ENCODE measurements around the gene BMP6. TPM values are rescaled to one million over a fixed set of nuclear protein-coding genes. Genes with fewer than 3 reads are reported as not detected.

BMP6 gene
- total RNA-seq, 2 experiments from 2014 or later = not detected

GRCh38 chr6:7706269-7706668 lies 19.6 kb upstream of the BMP6 start:
- H3K9me3 ChIP-seq (ENCODE audit: control insufficient read depth in 1 of 2, insufficient read depth in 1 of 2, low read length in 2 of 2) = no peaks in the 10 kb centered on the region
- ChIA-PET CTCF (no interaction called here), POLR2A (no interaction called here)
- Mint-ChIP-seq H3K4me3 (no peak overlapping the region), H3K27ac (no peak overlapping the region), H3K4me1 (ENCODE audit: low read depth) (no peaks in the 10 kb centered on the region), H3K36me3 (ENCODE audit: low read depth) (no peaks in the 10 kb centered on the region), H3K9me3 (no peaks in the 10 kb centered on the region), H3K27me3 (peaks cover 11% of the 10 kb centered on the region)
- DNase-seq (no peak), ATAC-seq (ENCODE audit: poor library complexity) (no peak)
- no peak for TF ChIP-seq CTCF (IDR thresholded peaks at IDR 0.05)
- intact Hi-C loops (cut with DNase I, micrococcal nuclease) = no loop called here
- H3K27ac ChIP-seq (ENCODE audit: low read depth in 1 of 2, low read length in 2 of 2) = no peak overlapping the region
- H3K36me3 ChIP-seq (ENCODE audit: insufficient read depth, low read length) = no peaks in the 10 kb centered on the region
- no peak overlapping the region for H3K4me3 ChIP-seq (ENCODE audit: low read length)
- H3K4me1 ChIP-seq (ENCODE audit: insufficient read depth, low read length) = no peaks in the 10 kb centered on the region
- no peaks in the 10 kb centered on the region for H3K27me3 ChIP-seq (ENCODE audit: control insufficient read depth in 1 of 2, insufficient read depth in 2 of 2, low read length in 2 of 2)

- ChIA-PET POLR2A (no interaction called here), CTCF (no interaction called here)
- Mint-ChIP-seq H3K27ac (no peak overlapping the region), H3K36me3 (ENCODE audit: low read depth) (no peaks in the 10 kb centered on the region), H3K9me3 (no peaks in the 10 kb centered on the region), H3K27me3 (peaks cover 20% of the 10 kb centered on the region), H3K4me1 (ENCODE audit: low read depth) (no peaks in the 10 kb centered on the region), H3K4me3 (no peak overlapping the region)
- DNase-seq (no peak), ATAC-seq (ENCODE audit: poor library complexity) (no peak)
- no peaks in the 10 kb centered on the region for H3K36me3 ChIP-seq (ENCODE audit: insufficient read depth, low read length)
- H3K4me3 ChIP-seq (ENCODE audit: low read length) = no peak overlapping the region
- peaks cover 0 to 3% of the 10 kb centered on the region in 2 experiments for H3K27me3 ChIP-seq (ENCODE audit: control insufficient read depth in 1 of 2, insufficient read depth in 2 of 2, low read length in 2 of 2)
- intact Hi-C loops (cut with DNase I, micrococcal nuclease) = no loop called here
- H3K9me3 ChIP-seq (ENCODE audit: control insufficient read depth in 1 of 2, insufficient read depth in 1 of 2, low read length in 2 of 2) = no peaks in the 10 kb centered on the region
- no peaks in the 10 kb centered on the region for H3K4me1 ChIP-seq (ENCODE audit: insufficient read depth, low read length)
- no peak overlapping the region for H3K27ac ChIP-seq (ENCODE audit: low read depth in 1 of 2, low read length in 2 of 2)
- TF ChIP-seq CTCF (IDR thresholded peaks at IDR 0.05) = no peak
Measured at GRCh38 chr6:7707787-7708186, 18.1 kb upstream of the BMP6 start.

- Histone ChIP-seq H3K4me3 (ENCODE audit: low read length) (no peak overlapping the region), H3K36me3 (ENCODE audit: insufficient read depth, low read length) (no peaks in the 10 kb centered on the region), H3K27me3 (ENCODE audit: control insufficient read depth in 1 of 2, insufficient read depth in 2 of 2, low read length in 2 of 2) (peaks cover 2 to 15% of the 10 kb centered on the region in 2 experiments), H3K4me1 (ENCODE audit: insufficient read depth, low read length) (no peaks in the 10 kb centered on the region), H3K27ac (ENCODE audit: low read depth in 1 of 2, low read length in 2 of 2) (no peak overlapping the region), H3K9me3 (ENCODE audit: control insufficient read depth in 1 of 2, insufficient read depth in 1 of 2, low read length in 2 of 2) (peaks cover 0 to 3% of the 10 kb centered on the region in 2 experiments)
- H3K27me3 Mint-ChIP-seq = peaks cover 65% of the 10 kb centered on the region
- DNase-seq = no peak
- POLR2A ChIA-PET = no interaction called here
- no peaks in the 10 kb centered on the region for H3K36me3 Mint-ChIP-seq (ENCODE audit: low read depth)
- TF ChIP-seq CTCF (IDR thresholded peaks at IDR 0.05) = no peak
- intact Hi-C loops (cut with DNase I, micrococcal nuclease) = no loop called here
- no peak overlapping the region for H3K4me3 Mint-ChIP-seq
- H3K27ac Mint-ChIP-seq = no peak overlapping the region
- CTCF ChIA-PET = no interaction called here
- peaks cover 3% of the 10 kb centered on the region for H3K9me3 Mint-ChIP-seq
- no peak for ATAC-seq (ENCODE audit: poor library complexity)
- H3K4me1 Mint-ChIP-seq (ENCODE audit: low read depth) = no peaks in the 10 kb centered on the region
Measured at GRCh38 chr6:7719364-7719850, 6.5 kb upstream of the BMP6 start.

Measured in CD4-positive, alpha-beta T cell (primary cell).